ENCODE data around the gene MYPOP.

Gene MYPOP, protein sequence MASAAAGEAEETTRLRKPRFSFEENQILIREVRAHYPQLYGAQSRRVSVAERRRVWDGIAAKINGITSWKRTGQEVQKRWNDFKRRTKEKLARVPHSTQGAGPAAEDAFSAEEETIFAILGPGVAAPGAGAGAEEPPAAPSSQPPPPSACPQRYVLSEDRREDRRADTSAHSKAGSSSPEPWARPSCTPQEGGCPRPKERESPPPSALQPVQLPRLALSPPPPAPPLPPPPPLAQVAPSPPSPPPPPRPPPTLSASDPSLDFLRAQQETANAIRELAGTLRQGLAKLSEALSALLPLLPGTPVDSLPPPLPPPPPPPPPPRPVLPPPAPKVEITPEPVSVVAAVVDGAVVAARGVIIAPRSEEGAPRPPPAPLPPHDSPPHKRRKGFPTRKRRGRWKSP

DNA sequence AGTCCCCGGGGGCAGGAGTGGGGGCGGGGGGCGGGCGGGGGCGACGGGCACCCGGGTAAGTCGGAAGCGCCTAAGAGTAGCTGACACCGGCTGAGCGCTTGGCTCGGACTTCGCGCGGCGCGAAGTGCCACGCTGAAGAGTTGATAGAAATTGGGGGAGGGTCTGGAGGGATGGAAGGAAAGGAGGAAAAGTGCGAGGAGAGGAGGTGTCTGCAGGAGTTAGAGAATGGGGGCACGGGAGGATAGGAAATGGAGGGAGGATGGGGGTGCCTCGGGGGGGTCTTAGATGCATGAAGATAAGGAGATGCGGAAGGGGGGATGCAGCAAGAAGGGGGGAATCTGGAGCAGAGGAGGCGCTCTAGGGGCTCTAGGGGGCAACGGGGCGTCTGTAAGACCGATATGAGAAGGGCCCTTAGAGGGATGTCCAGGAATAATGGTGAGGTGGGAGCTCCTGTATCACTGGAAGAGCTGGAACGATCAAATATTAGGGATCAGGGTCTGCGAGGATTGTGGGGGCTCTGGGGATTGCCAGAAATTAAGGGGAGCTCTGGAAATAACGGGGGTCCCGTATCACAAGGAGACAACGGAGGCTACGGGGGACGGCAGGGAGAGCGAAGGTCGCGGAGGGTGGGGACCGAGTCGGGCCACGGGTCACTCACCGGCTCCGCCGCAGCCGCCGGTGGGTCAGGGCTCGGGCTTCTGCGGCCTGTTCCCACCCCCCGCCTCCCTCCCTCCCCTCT, at the start of gene MYPOP:
Gene MYPOP (minus strand): TSS at position 702 of the 739 bp plus-strand sequence. CDS start 840 bp downstream, outside the sequence.
- DNase-seq (ENCODE audit: low read depth, low spot score): no peak

- DNase-seq (ENCODE audit: low read depth, low spot score): no peak
These were observed 45.5 kb upstream of the MYPOP start for GRCh38 chr19:45947926-45948325.

- no peak for DNase-seq (ENCODE audit: low read depth, low spot score)
These were observed 38.0 kb upstream of the MYPOP start for GRCh38 chr19:45940515-45940805.

GRCh38 chr19:45939792-45940514, 37.5 kb upstream of the MYPOP start:
- DNase-seq (ENCODE audit: low read depth, low spot score): no peak

DNA sequence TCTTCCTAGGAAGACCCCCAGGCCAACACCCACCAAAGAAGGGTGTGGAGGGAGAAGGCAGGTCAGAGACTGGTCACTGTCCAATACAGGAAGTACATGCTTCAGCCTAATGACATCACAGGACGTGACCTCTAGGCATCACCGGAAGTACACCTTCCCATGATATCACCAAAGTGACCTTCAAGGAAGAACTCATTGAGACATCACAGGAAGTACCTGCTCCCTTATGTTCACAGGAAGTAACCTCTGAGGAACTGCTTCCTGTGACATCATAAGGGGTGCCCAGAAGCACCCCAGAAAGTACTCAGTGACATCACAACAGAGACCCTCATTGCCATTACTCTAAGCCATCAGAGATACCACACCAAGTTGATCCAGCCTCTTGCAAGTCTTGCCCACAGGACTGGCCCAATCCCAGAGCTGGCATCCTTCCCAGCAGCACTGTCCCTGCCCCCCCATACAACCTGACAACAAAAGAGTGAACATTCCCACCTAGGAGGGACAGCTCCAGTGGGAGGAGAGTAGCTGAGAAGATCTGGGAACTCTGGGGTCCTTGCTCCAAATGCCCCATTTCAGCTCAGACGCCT, 36.4 kb upstream of the MYPOP start:
- DNase-seq (ENCODE audit: low read depth, low spot score): no peak

DNA sequence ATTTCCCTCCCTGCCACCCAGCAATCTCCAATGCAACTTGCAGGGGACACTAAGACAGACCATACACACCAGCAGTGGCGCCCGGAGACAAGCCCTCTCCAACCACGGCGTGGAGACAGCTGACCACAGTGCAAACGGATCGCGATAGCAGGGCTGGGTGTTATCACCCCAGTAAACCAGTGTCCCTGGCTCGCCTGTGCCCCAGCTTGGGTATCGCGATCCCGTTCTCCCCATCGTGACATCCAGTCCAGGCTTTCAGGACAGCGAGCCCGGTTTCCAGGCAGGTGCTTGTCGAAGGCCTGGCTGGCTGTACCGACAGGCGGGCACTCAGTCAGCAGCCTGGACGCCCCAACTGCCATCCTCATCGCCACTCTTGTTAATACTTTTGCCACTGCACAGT, 32.9 kb upstream of the MYPOP start:
- DNase-seq (ENCODE audit: low read depth, low spot score): no peak

GRCh38 chr19:45934551-45935230, 32.3 kb upstream of the MYPOP start:
- DNase-seq (ENCODE audit: low read depth, low spot score): no peak

- no peak for DNase-seq (ENCODE audit: low read depth, low spot score)
These were observed 31.3 kb upstream of the MYPOP start for GRCh38 chr19:45933759-45934158.

GRCh38 chr19:45931055-45931454, 28.6 kb upstream of the MYPOP start:
- DNase-seq (ENCODE audit: low read depth, low spot score): no peak

DNA sequence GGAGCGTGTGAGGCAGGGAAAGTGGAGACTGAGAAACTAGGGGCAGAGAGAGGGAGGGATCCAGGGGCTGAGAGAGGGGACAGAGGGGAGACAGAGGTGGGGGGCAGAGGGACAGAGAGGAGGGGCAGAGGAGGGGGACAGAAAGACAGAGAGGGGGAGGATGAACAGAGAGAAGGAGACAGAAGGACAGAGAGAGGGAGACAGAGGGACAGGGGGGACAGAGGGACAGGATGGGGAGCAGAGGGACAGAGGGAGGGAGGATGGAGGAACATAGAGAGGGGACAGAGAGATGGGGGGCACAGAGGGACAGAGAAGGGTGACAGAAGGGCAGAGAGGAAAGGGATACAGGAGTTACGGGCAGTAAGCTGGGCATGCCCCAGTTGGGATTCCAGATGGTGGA, 26.8 kb upstream of the MYPOP start:
- DNase-seq (ENCODE audit: low read depth, low spot score): no peak

DNA sequence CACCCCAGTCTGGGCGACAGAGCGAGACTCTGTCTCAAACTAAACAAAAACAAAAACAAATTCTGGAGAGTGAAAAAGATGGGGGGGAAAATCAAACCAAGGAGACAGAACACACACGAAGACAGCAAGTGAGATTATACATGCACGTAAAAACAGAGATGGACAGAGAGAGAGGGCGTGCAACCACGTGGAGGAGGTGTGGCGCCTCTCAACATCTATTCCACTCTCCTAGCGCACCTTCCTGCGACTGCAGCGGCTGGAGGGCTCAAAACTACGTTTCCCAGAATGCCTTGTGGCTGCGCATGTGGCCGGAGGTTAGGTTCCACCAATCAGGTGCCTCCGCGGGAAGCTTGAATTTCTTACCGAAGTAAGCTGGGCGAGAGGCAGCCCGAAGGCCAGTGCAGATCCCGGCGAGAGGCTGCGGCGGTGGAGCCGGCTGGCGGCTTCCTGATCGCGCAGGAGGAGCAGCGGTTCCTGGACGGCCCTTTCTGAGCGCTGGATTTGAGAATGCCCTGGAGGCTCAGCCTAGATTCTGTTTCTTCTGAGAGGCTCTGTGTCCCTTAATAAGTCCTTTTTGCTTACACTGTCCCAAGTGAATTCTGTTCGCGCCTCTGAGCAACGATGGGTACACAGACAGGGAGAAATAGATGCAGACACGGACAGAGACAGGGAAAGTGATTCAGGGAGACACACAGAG, 25.3 kb upstream of the MYPOP start:
- peak; percentile 62 for DNase-seq (ENCODE audit: low read depth, low spot score)

DNA sequence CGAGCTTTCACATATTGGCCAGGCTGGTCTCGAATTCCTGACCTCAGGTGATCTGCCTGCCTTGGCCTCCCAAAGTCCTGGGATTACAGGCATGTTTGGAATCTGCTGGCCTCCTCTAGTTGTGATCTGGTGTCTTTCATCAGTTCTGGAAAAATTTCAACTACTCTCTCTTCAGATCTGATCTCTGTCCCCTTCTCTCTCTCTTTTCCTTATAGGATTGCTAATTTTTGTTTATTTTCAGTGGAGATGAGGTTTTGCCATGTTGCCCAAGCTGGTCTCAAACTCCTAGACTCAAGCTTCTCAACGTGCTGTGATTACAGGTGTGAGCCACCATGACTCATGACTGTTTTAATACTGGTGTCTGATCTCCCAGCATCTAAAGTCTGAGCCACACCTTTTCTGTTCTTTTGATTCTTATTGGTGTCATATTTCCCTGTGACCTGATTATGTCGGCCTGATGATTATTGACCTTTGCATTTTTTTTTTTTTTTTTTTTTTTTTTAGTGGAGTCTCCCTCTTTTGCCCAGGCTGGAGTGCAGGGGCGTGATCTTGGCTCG, 22.6 kb upstream of the MYPOP start:
- no peak for DNase-seq (ENCODE audit: low read depth, low spot score)

DNA sequence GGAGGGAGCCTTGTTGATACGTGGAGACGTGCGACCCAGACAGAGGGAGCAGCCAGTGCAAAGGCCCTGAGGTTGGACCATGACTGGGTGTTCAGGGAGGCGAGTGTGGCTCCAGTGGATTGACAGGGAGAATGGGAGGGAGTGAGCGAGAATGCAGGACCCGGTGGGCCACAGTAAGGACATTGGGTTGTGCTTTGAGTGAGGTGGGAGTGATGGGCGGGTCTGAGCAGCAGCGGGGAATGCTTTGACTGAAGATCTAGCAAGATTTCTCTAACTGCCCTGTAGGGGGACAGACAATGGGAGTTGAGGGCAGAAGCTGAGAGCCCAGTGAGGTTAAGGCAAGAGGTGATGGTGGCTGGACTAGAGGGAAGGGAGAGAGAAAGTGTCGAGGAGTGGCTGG, 19.9 kb upstream of the MYPOP start:
- no peak for DNase-seq (ENCODE audit: low read depth, low spot score)

GRCh38 chr19:45920458-45920857, 18.0 kb upstream of the MYPOP start:
- DNase-seq (ENCODE audit: low read depth, low spot score): no peak

DNA sequence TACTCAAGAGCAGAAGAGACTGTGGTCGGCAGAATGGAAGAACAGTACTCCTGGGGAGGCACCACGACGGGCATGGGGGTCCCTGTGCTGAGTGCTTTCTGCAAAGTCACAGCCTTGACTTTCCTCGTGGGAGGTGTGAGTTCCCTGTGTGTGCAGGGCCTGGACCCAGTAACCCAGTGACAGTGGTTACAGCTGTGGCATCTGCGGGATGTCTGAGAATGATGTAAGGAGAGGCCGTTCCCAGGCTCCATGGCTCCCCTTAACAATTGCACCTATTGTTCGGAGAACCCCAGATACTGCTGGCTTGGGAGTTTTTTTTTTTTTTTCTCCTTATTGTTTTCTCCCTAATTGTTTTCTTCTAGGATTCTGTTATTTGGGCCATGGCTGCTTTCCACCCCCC, 17.3 kb upstream of the MYPOP start:
- DNase-seq (ENCODE audit: low read depth, low spot score): no peak

GRCh38 chr19:45918721-45919120, 16.3 kb upstream of the MYPOP start:
- DNase-seq (ENCODE audit: low read depth, low spot score): no peak

GRCh38 chr19:45917421-45918091, 15.1 kb upstream of the MYPOP start:
- DNase-seq (ENCODE audit: low read depth, low spot score): no peak

DNA sequence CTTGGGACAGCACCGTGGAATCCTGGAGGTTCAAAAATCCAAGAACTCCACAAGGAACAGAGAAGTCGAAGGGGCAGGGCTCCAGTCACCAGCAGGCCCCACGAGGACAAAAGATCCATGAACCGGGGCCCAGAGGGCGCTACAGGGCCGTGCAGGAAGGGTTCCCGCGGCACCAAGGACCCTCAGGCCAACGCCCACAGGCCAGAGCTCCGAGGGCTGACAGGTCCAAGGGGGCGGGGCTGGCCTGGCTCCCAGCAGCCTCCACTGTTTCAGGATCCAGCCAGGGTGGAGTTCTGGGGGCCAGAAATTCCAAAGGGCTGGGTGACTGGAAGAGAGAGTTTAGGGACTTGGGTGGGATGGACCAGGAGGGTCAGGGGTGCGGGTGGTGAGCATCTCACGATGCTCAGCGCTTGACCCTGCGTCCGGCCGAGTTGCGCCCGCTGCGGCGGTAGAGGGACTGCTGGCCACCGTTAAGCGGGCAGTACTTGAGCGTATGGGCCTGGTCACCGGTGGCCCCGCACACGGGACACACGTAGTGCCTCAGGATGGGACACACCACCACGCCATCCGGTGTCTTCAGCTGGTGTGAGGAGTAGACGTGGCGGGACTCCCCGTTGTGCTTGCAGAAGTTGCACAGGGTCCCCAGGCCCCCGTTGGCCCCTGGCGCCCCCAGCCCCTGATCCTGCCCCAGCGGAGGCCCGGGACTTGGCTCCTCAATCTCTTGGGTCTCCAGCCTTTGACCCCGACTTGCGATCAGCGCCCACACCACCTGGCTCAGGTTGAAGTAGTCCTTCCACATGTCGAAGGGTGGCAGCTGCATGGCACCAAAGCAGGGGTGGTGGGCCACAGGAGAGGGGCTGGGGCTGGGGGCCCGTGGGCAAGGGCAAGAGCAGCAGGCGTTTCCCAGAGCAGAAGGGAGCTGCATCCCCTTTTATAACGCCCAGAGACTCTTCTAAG, 11.7 kb upstream of the MYPOP start, which contains the start of gene NANOS2:
Gene NANOS2 (minus strand): TSS at position 905 of the 957 bp plus-strand sequence. CDS start 85 bp downstream, at position 820.
- no peak for DNase-seq (ENCODE audit: low read depth, low spot score)

GRCh38 chr19:45911291-45911690, 8.9 kb upstream of the MYPOP start:
- no peak for DNase-seq (ENCODE audit: low read depth, low spot score)
